Measurements from ENCODE around the gene DHRS4L2. TPM values are rescaled to one million over a fixed set of nuclear protein-coding genes. Genes with fewer than 3 reads are reported as not detected.
"Not testable (repeated sequence)": the region's sequence is repeated elsewhere in the genome, so short reads cannot be mapped to it uniquely, and the experiment has no call there.

Gene DHRS4L2
- total and polyA plus RNA-seq, 2 of the 4 experiments (the other 2 are of a cell fraction): 11.1 to 19.6 TPM

GRCh38 chr14:23942587-23942986 is 46.1 kb upstream of the DHRS4L2 start:
- Histone ChIP-seq H3K18ac (ENCODE audit: low read depth, low read length) (no peak overlapping the region), H4K20me1 (ENCODE audit: insufficient read depth, low read length) (no peaks in the 10 kb centered on the region), H3K79me1 (ENCODE audit: low read depth in 1 of 2, low read length in 2 of 2) (no peaks in the 10 kb centered on the region), H3K4me2 (ENCODE audit: low read depth, low read length) (no peak overlapping the region), H3K4ac (ENCODE audit: low read depth, low read length) (no peak overlapping the region), H3K14ac (replicated peaks; ENCODE audit: low read depth, low read length) (no peak overlapping the region), H3K27me3 (ENCODE audit: control insufficient read depth, insufficient read depth, low read length) (no peaks in the 10 kb centered on the region), H3K27ac (ENCODE audit: insufficient read depth, low read length) (no peak overlapping the region), H2AK9ac (replicated peaks; ENCODE audit: low read depth, low read length, poor library complexity) (no peak overlapping the region), H3K4me3 (ENCODE audit: insufficient read depth, low read depth, low read length) (no peak overlapping the region), H2BK5ac (ENCODE audit: low read depth, low read length, poor library complexity, severe bottlenecking) (no peak overlapping the region), H3K23ac (ENCODE audit: low read depth, low read length) (no peak overlapping the region), H3K9ac (ENCODE audit: low read depth, low read length) (no peak overlapping the region), H2AFZ (replicated peaks; ENCODE audit: low read length, poor library complexity) (no peak overlapping the region), H4K91ac (ENCODE audit: insufficient read depth, low read depth, low read length) (no peak overlapping the region), H2BK15ac (ENCODE audit: low read depth, low read length) (no peak overlapping the region), H4K5ac (ENCODE audit: low read depth, low read length) (no peak overlapping the region), H3K4me1 (ENCODE audit: control insufficient read depth, insufficient read depth, low read length) (no peaks in the 10 kb centered on the region), H2BK120ac (ENCODE audit: low read depth, low read length) (no peak overlapping the region), H3K9me3 (ENCODE audit: control insufficient read depth, insufficient read depth, low read length) (no peaks in the 10 kb centered on the region), H3K36me3 (ENCODE audit: control insufficient read depth, insufficient read depth, low read length) (no peaks in the 10 kb centered on the region), H3K9me1 (ENCODE audit: insufficient read depth, low read length) (0 out of 2 replicates have a peak, but pooled peaks cover 3% of the 10 kb centered on the region), H4K8ac (ENCODE audit: low read depth in 2 of 2, low read length in 2 of 2) (no peak overlapping the region), H2AK5ac (ENCODE audit: low read depth, low read length) (no peak overlapping the region), H3K56ac (ENCODE audit: extremely low read depth, insufficient read depth, low read length) (no peak overlapping the region), H2BK20ac (ENCODE audit: low read depth, low read length) (no peak overlapping the region)
- in situ Hi-C loops (cut with MboI; ENCODE audit: low sequenced_read_pairs): no loop called here
- intact Hi-C loops (cut with micrococcal nuclease): no loop called here
- dilution Hi-C loops (cut with HindIII; ENCODE audit: low sequenced_read_pairs, unreplicated experiment): no loop called here
- WGBS, 2 experiments (ENCODE audit: extremely low coverage in 2 of 2, insufficient read length in 1 of 2): 71% methylated on average over 1 of the region's 7 CpGs; no CpG with 5 or more reads in 1 of the 2 experiments
- TF ChIP-seq SMC3 (IDR thresholded peaks at IDR 0.05; ENCODE audit: low read depth, low read length) (no peak), POLR2A (IDR thresholded peaks at IDR 0.05; ENCODE audit: low read depth, low read length) (no peak), RFX5 (IDR thresholded peaks at IDR 0.05; ENCODE audit: low read depth, low read length) (no peak), USF2 (IDR thresholded peaks at IDR 0.05; ENCODE audit: low read depth, low read length) (no peak), MAZ (IDR thresholded peaks at IDR 0.05; ENCODE audit: borderline replicate concordance, low read depth, low read length) (no peak), BHLHE40 (IDR thresholded peaks at IDR 0.05; ENCODE audit: low read depth, low read length) (no peak)
- TF ChIP-seq, protein P1, sequence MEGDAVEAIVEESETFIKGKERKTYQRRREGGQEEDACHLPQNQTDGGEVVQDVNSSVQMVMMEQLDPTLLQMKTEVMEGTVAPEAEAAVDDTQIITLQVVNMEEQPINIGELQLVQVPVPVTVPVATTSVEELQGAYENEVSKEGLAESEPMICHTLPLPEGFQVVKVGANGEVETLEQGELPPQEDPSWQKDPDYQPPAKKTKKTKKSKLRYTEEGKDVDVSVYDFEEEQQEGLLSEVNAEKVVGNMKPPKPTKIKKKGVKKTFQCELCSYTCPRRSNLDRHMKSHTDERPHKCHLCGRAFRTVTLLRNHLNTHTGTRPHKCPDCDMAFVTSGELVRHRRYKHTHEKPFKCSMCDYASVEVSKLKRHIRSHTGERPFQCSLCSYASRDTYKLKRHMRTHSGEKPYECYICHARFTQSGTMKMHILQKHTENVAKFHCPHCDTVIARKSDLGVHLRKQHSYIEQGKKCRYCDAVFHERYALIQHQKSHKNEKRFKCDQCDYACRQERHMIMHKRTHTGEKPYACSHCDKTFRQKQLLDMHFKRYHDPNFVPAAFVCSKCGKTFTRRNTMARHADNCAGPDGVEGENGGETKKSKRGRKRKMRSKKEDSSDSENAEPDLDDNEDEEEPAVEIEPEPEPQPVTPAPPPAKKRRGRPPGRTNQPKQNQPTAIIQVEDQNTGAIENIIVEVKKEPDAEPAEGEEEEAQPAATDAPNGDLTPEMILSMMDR (conservative IDR thresholded peaks at IDR 0.05; ENCODE audit: low read depth, low read length): no peak
- CTCF ChIA-PET: no interaction called here
- DNase-seq: no peak
- POLR2A ChIA-PET (ENCODE audit: unreplicated experiment): no interaction called here
- no peak for ATAC-seq (ENCODE audit: low read depth)
- no TSS peak for BruUV-seq (replicated peaks)

GRCh38 chr14:23949069-23949468 is 39.7 kb upstream of the DHRS4L2 start:
- H3K9ac ChIP-seq (ENCODE audit: low read depth, low read length); H2BK5ac ChIP-seq (ENCODE audit: low read depth, low read length, poor library complexity, severe bottlenecking); POLR2A ChIA-PET (ENCODE audit: unreplicated experiment); ATAC-seq (ENCODE audit: low read depth); H3K79me1 ChIP-seq (ENCODE audit: low read depth in 1 of 2, low read length in 2 of 2); H2BK20ac ChIP-seq (ENCODE audit: low read depth, low read length); H3K14ac ChIP-seq (replicated peaks; ENCODE audit: low read depth, low read length); H2AK9ac ChIP-seq (replicated peaks; ENCODE audit: low read depth, low read length, poor library complexity); H2BK15ac ChIP-seq (ENCODE audit: low read depth, low read length); intact Hi-C loops (cut with micrococcal nuclease); H3K4me2 ChIP-seq (ENCODE audit: low read depth, low read length); H3K9me1 ChIP-seq (ENCODE audit: insufficient read depth, low read length); H3K4me1 ChIP-seq (ENCODE audit: control insufficient read depth, insufficient read depth, low read length); H3K23ac ChIP-seq (ENCODE audit: low read depth, low read length); H4K20me1 ChIP-seq (ENCODE audit: insufficient read depth, low read length); CTCF ChIA-PET; H2AK5ac ChIP-seq (ENCODE audit: low read depth, low read length); H2BK120ac ChIP-seq (ENCODE audit: low read depth, low read length); H3K27me3 ChIP-seq (ENCODE audit: control insufficient read depth, insufficient read depth, low read length); H3K4ac ChIP-seq (ENCODE audit: low read depth, low read length); H4K8ac ChIP-seq (ENCODE audit: low read depth in 2 of 2, low read length in 2 of 2); DNase-seq; H4K5ac ChIP-seq (ENCODE audit: low read depth, low read length); H3K27ac ChIP-seq (ENCODE audit: insufficient read depth, low read length); H2AFZ ChIP-seq (replicated peaks; ENCODE audit: low read length, poor library complexity); H3K56ac ChIP-seq (ENCODE audit: extremely low read depth, insufficient read depth, low read length); H3K9me3 ChIP-seq (ENCODE audit: control insufficient read depth, insufficient read depth, low read length); dilution Hi-C loops (cut with HindIII; ENCODE audit: low sequenced_read_pairs, unreplicated experiment); H3K4me3 ChIP-seq (ENCODE audit: insufficient read depth, low read depth, low read length); H3K36me3 ChIP-seq (ENCODE audit: control insufficient read depth, insufficient read depth, low read length); H4K91ac ChIP-seq (ENCODE audit: insufficient read depth, low read depth, low read length); in situ Hi-C loops (cut with MboI; ENCODE audit: low sequenced_read_pairs); H3K18ac ChIP-seq (ENCODE audit: low read depth, low read length); BruUV-seq (replicated peaks): not testable (repeated sequence)
- WGBS, 2 experiments (ENCODE audit: extremely low coverage in 2 of 2, insufficient read length in 1 of 2): no CpG with 5 or more reads among the region's 2 CpGs
